Loucy (cell line): ENCODE results near the gene CACNB2.
"Not testable (repeated sequence)": the region's sequence is repeated elsewhere in the genome, so short reads cannot be mapped to it uniquely, and the experiment has no call there.

ENCODE experiments used
- H2AFZ ChIP-seq: fragments of 200-600 bp; sonication (generic); 2 replicates; pipeline ENCODE4 v1.6.0; 2016; ENCODE audit warnings: antibody characterized with exemption, mild to moderate bottlenecking, low read length, moderate library complexity
- H3F3A ChIP-seq: fragments of 200-600 bp; 2 replicates; pipeline ENCODE4 v1.6.0; 2016; ENCODE audit warnings: antibody characterized with exemption, low read depth, mild to moderate bottlenecking
- H3K27me3 ChIP-seq: fragments of 200-600 bp; sonication (generic); 2 replicates; pipeline ENCODE4 v1.6.1; 2014; ENCODE audit warnings: low read length, mild to moderate bottlenecking; ENCODE audit not compliant: insufficient read depth, poor library complexity, severe bottlenecking
- H3K36me3 ChIP-seq: fragments of 200-600 bp; sonication (generic); 2 replicates; pipeline ENCODE4 v1.6.1; 2016; ENCODE audit warnings: low read length; ENCODE audit not compliant: insufficient read depth
- H3K4me1 ChIP-seq: fragments of 200-600 bp; sonication (generic); 2 replicates; pipeline ENCODE4 v1.5.1; 2014; ENCODE audit warnings: low read length, mild to moderate bottlenecking; ENCODE audit not compliant: insufficient read depth, poor library complexity, severe bottlenecking
- H3K4me2 ChIP-seq: fragments of 200-600 bp; sonication (generic); 2 replicates; pipeline ENCODE4 v1.6.0; 2014; ENCODE audit warnings: antibody characterized with exemption, low read length, low read depth, mild to moderate bottlenecking; ENCODE audit not compliant: poor library complexity, severe bottlenecking
- H3K4me3 ChIP-seq: fragments of 200-600 bp; sonication (generic); 2 replicates; pipeline ENCODE4 v1.5.1; 2014; ENCODE audit warnings: low read length, mild to moderate bottlenecking, mixed read lengths; ENCODE audit not compliant: poor library complexity, severe bottlenecking
- H3K79me2 ChIP-seq: fragments of 200-600 bp; sonication (generic); 2 replicates; pipeline ENCODE4 v1.6.1; 2014; ENCODE audit warnings: low read length; ENCODE audit not compliant: insufficient read depth
- H3K9ac ChIP-seq: fragments of 200-600 bp; sonication (generic); 2 replicates; pipeline ENCODE4 v1.6.0; 2014; ENCODE audit warnings: mild to moderate bottlenecking, low read depth, low read length, moderate library complexity; ENCODE audit not compliant: poor library complexity, severe bottlenecking
- H3K9me2 ChIP-seq: fragments of 200-600 bp; sonication (generic); replicated peaks from 2 replicates; pipeline ENCODE4 v1.6.1; 2016; ENCODE audit warnings: low read depth, low read length, mixed read lengths
- H3K9me3 ChIP-seq: fragments of 200-600 bp; sonication (generic); 2 replicates; pipeline ENCODE4 v1.6.1; 2014; ENCODE audit warnings: mild to moderate bottlenecking, antibody characterized with exemption, low read length, low read depth; ENCODE audit not compliant: insufficient read depth
- H4K20me1 ChIP-seq: fragments of 200-600 bp; sonication (generic); 2 replicates; pipeline ENCODE4 v1.6.0; 2014; ENCODE audit warnings: antibody characterized with exemption, low read length, mild to moderate bottlenecking; ENCODE audit not compliant: insufficient read depth, poor library complexity, severe bottlenecking
- CTCF ChIP-seq: fragments of 200-600 bp; sonication (generic); conservative IDR thresholded peaks from 2 replicates; pipeline ENCODE4 v1.5.1; 2014; ENCODE audit warnings: mild to moderate bottlenecking, antibody characterized with exemption, low read length
- EZH2phosphoT487 ChIP-seq: fragments of 200-600 bp; IDR thresholded peaks from 2 replicates; pipeline ENCODE4 v1.6.1; 2018; ENCODE audit warnings: antibody characterized with exemption, mild to moderate bottlenecking, moderate library complexity, borderline replicate concordance

Gene CACNB2

GRCh38 chr10:18566177-18566576, 426.0 kb downstream of the CACNB2 start:
- H3K36me3 ChIP-seq, result no peaks in the 10 kb centered on the region
- H3F3A ChIP-seq, result no peaks in the 10 kb centered on the region
- TF ChIP-seq CTCF (no peak), EZH2phosphoT487 (no peak)
- no peaks in the 10 kb centered on the region for H3K27me3 ChIP-seq
- H3K4me1 ChIP-seq, result no peaks in the 10 kb centered on the region
- no peak overlapping the region for H2AFZ ChIP-seq
- H3K9ac ChIP-seq, result no peak overlapping the region
- peaks cover 12% of the 10 kb centered on the region for H3K9me3 ChIP-seq
- H3K79me2 ChIP-seq, result no peaks in the 10 kb centered on the region
- H4K20me1 ChIP-seq, result no peaks in the 10 kb centered on the region
- no peak overlapping the region for H3K4me2 ChIP-seq
- no peaks in the 10 kb centered on the region for H3K9me2 ChIP-seq
- no peak overlapping the region for H3K4me3 ChIP-seq

GRCh38 chr10:18567343-18567856, 427.2 kb downstream of the CACNB2 start:
- Histone ChIP-seq H3F3A (no peaks in the 10 kb centered on the region), H3K4me3 (no peak overlapping the region), H3K9me3 (peaks cover 14% of the 10 kb centered on the region), H3K4me1 (no peaks in the 10 kb centered on the region), H3K9ac (no peak overlapping the region), H3K36me3 (no peaks in the 10 kb centered on the region), H3K79me2 (no peaks in the 10 kb centered on the region), H2AFZ (no peak overlapping the region), H3K4me2 (no peak overlapping the region), H4K20me1 (no peaks in the 10 kb centered on the region), H3K27me3 (no peaks in the 10 kb centered on the region), H3K9me2 (no peaks in the 10 kb centered on the region)
- TF ChIP-seq CTCF, result no peak
- TF ChIP-seq EZH2phosphoT487, result no peak

- H3K4me3 ChIP-seq, H3K4me1 ChIP-seq, H3K4me2 ChIP-seq, H3K9ac ChIP-seq, H3F3A ChIP-seq, H4K20me1 ChIP-seq, H3K36me3 ChIP-seq, H2AFZ ChIP-seq, H3K9me2 ChIP-seq, H3K79me2 ChIP-seq, H3K27me3 ChIP-seq: not testable (repeated sequence)
- H3K9me3 ChIP-seq, result peaks cover 15% of the 10 kb centered on the region
Measured at GRCh38 chr10:18570386-18570785, 430.2 kb downstream of the CACNB2 start.

- Histone ChIP-seq H4K20me1 (no peaks in the 10 kb centered on the region), H3K9me2 (no peaks in the 10 kb centered on the region), H3F3A (no peaks in the 10 kb centered on the region), H3K4me3 (no peak overlapping the region), H2AFZ (no peak overlapping the region), H3K4me2 (no peak overlapping the region), H3K79me2 (no peaks in the 10 kb centered on the region), H3K4me1 (no peaks in the 10 kb centered on the region), H3K36me3 (0 out of 2 replicates have a peak, but pooled peaks cover 6% of the 10 kb centered on the region), H3K9ac (no peak overlapping the region), H3K9me3 (peaks cover 12% of the 10 kb centered on the region), H3K27me3 (no peaks in the 10 kb centered on the region)
- TF ChIP-seq CTCF, result no peak
- no peak for TF ChIP-seq EZH2phosphoT487
Measured at GRCh38 chr10:18571076-18571475, 430.9 kb downstream of the CACNB2 start.
